Progenitor cell of endocrine pancreas (in vitro differentiated cells): ENCODE measurements around the gene AKT3. TPM values are rescaled to one million over a fixed set of nuclear protein-coding genes. Genes with fewer than 3 reads are reported as not detected.

Experiments used
- DNase-seq: peaks from one replicate; pipeline ENCODE4 v3.0.0; 2021; ENCODE audit warnings: low spot score; ENCODE audit not compliant: unreplicated experiment
- H3K27ac Mint-ChIP-seq: 2 replicates; pipeline ENCODE4 v1.8.0; 2021; ENCODE audit warnings: mild to moderate bottlenecking, moderate library complexity, mixed read lengths
- H3K27me3 Mint-ChIP-seq: 2 replicates; pipeline ENCODE4 v1.8.0; 2021; ENCODE audit warnings: mixed read lengths
- H3K36me3 Mint-ChIP-seq: 2 replicates; pipeline ENCODE4 v1.8.0; 2022; ENCODE audit warnings: mixed read lengths; ENCODE audit not compliant: insufficient read depth
- H3K4me1 Mint-ChIP-seq: 2 replicates; pipeline ENCODE4 v1.8.0; 2021; ENCODE audit warnings: low read depth, mixed read lengths
- H3K4me3 Mint-ChIP-seq: 2 replicates; pipeline ENCODE4 v1.8.0; 2021; ENCODE audit warnings: low read depth, mild to moderate bottlenecking, moderate library complexity, mixed read lengths
- H3K9me3 Mint-ChIP-seq: 2 replicates; pipeline ENCODE4 v1.8.0; 2021; ENCODE audit warnings: low read depth, mixed read lengths
- CTCF ChIP-seq: fragments of 200-600 bp; sonication (generic); IDR thresholded peaks from one replicate; pipeline ENCODE4 v1.5.0; 2021; ENCODE audit warnings: antibody characterized with exemption, mild to moderate bottlenecking; ENCODE audit not compliant: unreplicated experiment
- total RNA-seq: library from RNA; stranded (reverse); gene quantifications from 2 replicates; pipeline ENCODE4 v1.2.1, GENCODE V29; 2021

AKT3 gene
- total RNA-seq, 1 donor from 2014 or later = 45.5 TPM

GRCh38 chr1:243723458-243724043 lies 126.5 kb downstream of the AKT3 start:
- no peaks in the 10 kb centered on the region for H3K36me3 Mint-ChIP-seq
- H3K27ac Mint-ChIP-seq = no peak overlapping the region
- peaks cover 1% of the 10 kb centered on the region for H3K4me1 Mint-ChIP-seq
- TF ChIP-seq CTCF = no peak
- H3K27me3 Mint-ChIP-seq = no peaks in the 10 kb centered on the region
- no peaks in the 10 kb centered on the region for H3K9me3 Mint-ChIP-seq
- DNase-seq = no peak
- no peak overlapping the region for H3K4me3 Mint-ChIP-seq

- H3K36me3 Mint-ChIP-seq = no peaks in the 10 kb centered on the region
- H3K9me3 Mint-ChIP-seq = no peaks in the 10 kb centered on the region
- H3K27me3 Mint-ChIP-seq = no peaks in the 10 kb centered on the region
- DNase-seq = no peak
- peaks cover 1% of the 10 kb centered on the region for H3K4me1 Mint-ChIP-seq
- TF ChIP-seq CTCF = no peak
- H3K4me3 Mint-ChIP-seq = no peak overlapping the region
- no peak overlapping the region for H3K27ac Mint-ChIP-seq
These were observed 127.0 kb downstream of the AKT3 start for GRCh38 chr1:243723050-243723449.

- H3K4me1 Mint-ChIP-seq = peaks cover 1% of the 10 kb centered on the region
These were observed 130.6 kb downstream of the AKT3 start for GRCh38 chr1:243719476-243719875.

GRCh38 chr1:243718893-243719292 lies 131.2 kb downstream of the AKT3 start:
- H3K4me3 Mint-ChIP-seq = no peak overlapping the region
- TF ChIP-seq CTCF = no peak
- no peaks in the 10 kb centered on the region for H3K9me3 Mint-ChIP-seq
- no peaks in the 10 kb centered on the region for H3K27me3 Mint-ChIP-seq
- H3K36me3 Mint-ChIP-seq = no peaks in the 10 kb centered on the region
- no peak overlapping the region for H3K27ac Mint-ChIP-seq
- peaks cover 6% of the 10 kb centered on the region for H3K4me1 Mint-ChIP-seq
- DNase-seq = no peak

More at GRCh38 chr1:243719476-243719875, 130.6 kb downstream of the AKT3 start:
- DNase-seq = no peak
- no peak overlapping the region for H3K27ac Mint-ChIP-seq
- H3K36me3 Mint-ChIP-seq = no peaks in the 10 kb centered on the region
- TF ChIP-seq CTCF = no peak
- H3K9me3 Mint-ChIP-seq = no peaks in the 10 kb centered on the region
- H3K4me3 Mint-ChIP-seq = no peak overlapping the region
- no peaks in the 10 kb centered on the region for H3K27me3 Mint-ChIP-seq

GRCh38 chr1:243718022-243718421 lies 132.0 kb downstream of the AKT3 start:
- Mint-ChIP-seq H3K36me3 (no peaks in the 10 kb centered on the region), H3K27me3 (no peaks in the 10 kb centered on the region), H3K4me1 (peaks cover 10% of the 10 kb centered on the region), H3K27ac (no peak overlapping the region), H3K4me3 (no peak overlapping the region), H3K9me3 (no peaks in the 10 kb centered on the region)
- DNase-seq = no peak
- TF ChIP-seq CTCF = no peak
